DOHH2 (cell line): Measurements from ENCODE around the gene BUD23.

Experiments used
- CTCF ChIP-seq: fragments of 200-600 bp; sonication (generic); IDR thresholded peaks from one replicate; pipeline ENCODE4 v1.5.1; 2014; ENCODE audit warnings: antibody characterized with exemption, mild to moderate bottlenecking, low read depth, low read length; ENCODE audit not compliant: poor library complexity, severe bottlenecking
- EZH2phosphoT487 ChIP-seq: fragments of 200-600 bp; sonication (generic); IDR thresholded peaks from 2 replicates; pipeline ENCODE4 v1.6.1; 2017; ENCODE audit warnings: borderline replicate concordance, mild to moderate bottlenecking, antibody characterized with exemption, low read length, moderate library complexity, mixed read lengths

GRCh38 chr7:73646785-73647724, 36.3 kb upstream of the BUD23 start:
- TF ChIP-seq CTCF (no peak), EZH2phosphoT487 (0 out of 2 replicates have a peak, but pooled peaks have one; percentile 10)
